Measurements from ENCODE around the gene YBEY.

GRCh38 chr21:46248422-46248782 is 37.7 kb upstream of the YBEY start:
- TF ChIP-seq CTCF (IDR thresholded peaks at IDR 0.05 in 8 of 11, conservative IDR thresholded peaks at IDR 0.05 in 3 of 11) (no peak), POLR2AphosphoS5 (IDR thresholded peaks at IDR 0.05) (no peak), POLR2A (IDR thresholded peaks at IDR 0.05) (no peak)
